ENCODE measurements around the gene CEACAM21. TPM values are rescaled to one million over a fixed set of nuclear protein-coding genes. Genes with fewer than 3 reads are reported as not detected.
A peak's percentile ranks its signal among the peaks of the same experiment; 100 is the strongest.

The CEACAM21 gene
- polyA plus RNA-seq: under 1 TPM; 0.24 to 0.66 TPM

GRCh38 chr19:41575998-41576397, at the start of gene CEACAM21:
Gene CEACAM21 (plus strand): TSS chr19:41576166. CDS start chr19:41576275, 109 bp downstream.
- H3K9me3 ChIP-seq (ENCODE audit: control insufficient read depth in 2 of 2, insufficient read depth in 1 of 2, low read depth in 1 of 2, low read length in 1 of 2): peaks cover 0 to 3% of the 10 kb centered on the region in 2 donors
- no peak within 1 kb of the TSS for H3K4me3 ChIP-seq (ENCODE audit: low read depth in 1 of 2, low read length in 2 of 2)
- 16 to 31% methylated on average over 4 of the region's 4 CpGs for WGBS, 2 donors
- no peaks in the 10 kb centered on the region for H3K36me3 ChIP-seq (ENCODE audit: control insufficient read depth in 2 of 2, insufficient read depth in 2 of 2, low read length in 1 of 2)
- no peaks in the 10 kb centered on the region for H3K27me3 ChIP-seq (ENCODE audit: control insufficient read depth in 1 of 2, insufficient read depth in 2 of 2, low read length in 2 of 2)
- H3K27ac ChIP-seq (ENCODE audit: low read depth in 2 of 2, low read length in 1 of 2): peak within 1 kb of the TSS in 1 of 2 donors; percentile 61
- H3K4me1 ChIP-seq (ENCODE audit: control insufficient read depth in 2 of 2, insufficient read depth in 2 of 2, low read length in 1 of 2): no peaks in the 10 kb centered on the region

DNA sequence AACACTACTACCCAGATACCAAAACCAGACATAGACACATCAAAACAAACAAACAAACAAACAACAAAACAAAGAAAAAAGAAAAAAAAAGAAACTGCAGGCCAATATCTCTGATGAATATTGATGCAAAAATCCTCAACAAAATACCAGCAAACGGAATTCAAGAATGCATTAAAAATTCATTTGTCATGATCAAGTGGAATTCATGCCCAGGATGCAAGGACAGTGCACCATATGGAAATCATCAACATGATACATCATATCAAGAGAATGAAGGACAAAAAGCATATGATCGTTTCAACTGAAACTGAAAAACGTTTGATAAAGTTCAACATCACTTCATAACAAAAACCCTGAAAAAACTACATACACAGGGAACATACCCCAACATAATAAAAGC, 48.9 kb upstream of the CEACAM21 start:
- H3K27me3 ChIP-seq (ENCODE audit: control insufficient read depth in 1 of 2, insufficient read depth in 2 of 2, low read length in 2 of 2): peaks cover 0 to 7% of the 10 kb centered on the region in 2 donors
- no peaks in the 10 kb centered on the region for H3K36me3 ChIP-seq (ENCODE audit: control insufficient read depth in 2 of 2, insufficient read depth in 2 of 2, low read length in 1 of 2)
- H3K9me3 ChIP-seq (ENCODE audit: control insufficient read depth in 2 of 2, insufficient read depth in 1 of 2, low read depth in 1 of 2, low read length in 1 of 2): no peaks in the 10 kb centered on the region
- H3K4me1 ChIP-seq (ENCODE audit: control insufficient read depth in 2 of 2, insufficient read depth in 2 of 2, low read length in 1 of 2): peaks cover 0 to 2% of the 10 kb centered on the region in 2 donors
- H3K27ac ChIP-seq (ENCODE audit: low read depth in 2 of 2, low read length in 1 of 2): no peak overlapping the region
- 39 to 47% methylated on average over 3 of the region's 3 CpGs for WGBS, 2 donors
- H3K4me3 ChIP-seq (ENCODE audit: low read depth in 1 of 2, low read length in 2 of 2): no peak overlapping the region

- Histone ChIP-seq H3K36me3 (ENCODE audit: control insufficient read depth in 2 of 2, insufficient read depth in 2 of 2, low read length in 1 of 2) (no peaks in the 10 kb centered on the region), H3K4me1 (ENCODE audit: control insufficient read depth in 2 of 2, insufficient read depth in 2 of 2, low read length in 1 of 2) (peaks cover 0 to 2% of the 10 kb centered on the region in 2 donors), H3K4me3 (ENCODE audit: low read depth in 1 of 2, low read length in 2 of 2) (no peak overlapping the region), H3K9me3 (ENCODE audit: control insufficient read depth in 2 of 2, insufficient read depth in 1 of 2, low read depth in 1 of 2, low read length in 1 of 2) (no peaks in the 10 kb centered on the region), H3K27ac (ENCODE audit: low read depth in 2 of 2, low read length in 1 of 2) (no peak overlapping the region), H3K27me3 (ENCODE audit: control insufficient read depth in 1 of 2, insufficient read depth in 2 of 2, low read length in 2 of 2) (peaks cover 0 to 6% of the 10 kb centered on the region in 2 donors)
- WGBS, 2 donors: 68 to 80% methylated on average over 2 of the region's 2 CpGs
Observed at GRCh38 chr19:41528106-41528505, 47.9 kb upstream of the CEACAM21 start.

- H3K9me3 ChIP-seq (ENCODE audit: control insufficient read depth in 2 of 2, insufficient read depth in 1 of 2, low read depth in 1 of 2, low read length in 1 of 2): no peaks in the 10 kb centered on the region
- 76 to 82% methylated on average over 4 of the region's 4 CpGs for WGBS, 2 donors
- H3K36me3 ChIP-seq (ENCODE audit: control insufficient read depth in 2 of 2, insufficient read depth in 2 of 2, low read length in 1 of 2): no peaks in the 10 kb centered on the region
- H3K4me1 ChIP-seq (ENCODE audit: control insufficient read depth in 2 of 2, insufficient read depth in 2 of 2, low read length in 1 of 2): peaks cover 0 to 2% of the 10 kb centered on the region in 2 donors
- no peak overlapping the region for H3K27ac ChIP-seq (ENCODE audit: low read depth in 2 of 2, low read length in 1 of 2)
- no peaks in the 10 kb centered on the region for H3K27me3 ChIP-seq (ENCODE audit: control insufficient read depth in 1 of 2, insufficient read depth in 2 of 2, low read length in 2 of 2)
- no peak overlapping the region for H3K4me3 ChIP-seq (ENCODE audit: low read depth in 1 of 2, low read length in 2 of 2)
Observed at GRCh38 chr19:41529484-41530183, 46.3 kb upstream of the CEACAM21 start.

- H3K9me3 ChIP-seq (ENCODE audit: control insufficient read depth in 2 of 2, insufficient read depth in 1 of 2, low read depth in 1 of 2, low read length in 1 of 2): no peaks in the 10 kb centered on the region
- H3K27me3 ChIP-seq (ENCODE audit: control insufficient read depth in 1 of 2, insufficient read depth in 2 of 2, low read length in 2 of 2): no peaks in the 10 kb centered on the region
- no peak overlapping the region for H3K27ac ChIP-seq (ENCODE audit: low read depth in 2 of 2, low read length in 1 of 2)
- 80 to 83% methylated on average over 4 of the region's 4 CpGs for WGBS, 2 donors
- peaks cover 0 to 2% of the 10 kb centered on the region in 2 donors for H3K4me1 ChIP-seq (ENCODE audit: control insufficient read depth in 2 of 2, insufficient read depth in 2 of 2, low read length in 1 of 2)
- no peaks in the 10 kb centered on the region for H3K36me3 ChIP-seq (ENCODE audit: control insufficient read depth in 2 of 2, insufficient read depth in 2 of 2, low read length in 1 of 2)
- H3K4me3 ChIP-seq (ENCODE audit: low read depth in 1 of 2, low read length in 2 of 2): no peak overlapping the region
Observed at GRCh38 chr19:41530184-41530534, 45.8 kb upstream of the CEACAM21 start.

GRCh38 chr19:41530761-41531301, 45.1 kb upstream of the CEACAM21 start:
- Histone ChIP-seq H3K27ac (ENCODE audit: low read depth in 2 of 2, low read length in 1 of 2) (no peak overlapping the region), H3K36me3 (ENCODE audit: control insufficient read depth in 2 of 2, insufficient read depth in 2 of 2, low read length in 1 of 2) (no peaks in the 10 kb centered on the region), H3K9me3 (ENCODE audit: control insufficient read depth in 2 of 2, insufficient read depth in 1 of 2, low read depth in 1 of 2, low read length in 1 of 2) (no peaks in the 10 kb centered on the region), H3K27me3 (ENCODE audit: control insufficient read depth in 1 of 2, insufficient read depth in 2 of 2, low read length in 2 of 2) (no peaks in the 10 kb centered on the region), H3K4me1 (ENCODE audit: control insufficient read depth in 2 of 2, insufficient read depth in 2 of 2, low read length in 1 of 2) (peaks cover 0 to 2% of the 10 kb centered on the region in 2 donors), H3K4me3 (ENCODE audit: low read depth in 1 of 2, low read length in 2 of 2) (no peak overlapping the region)
- WGBS, 2 donors: 41 to 50% methylated on average over 8 of the region's 8 CpGs

DNA sequence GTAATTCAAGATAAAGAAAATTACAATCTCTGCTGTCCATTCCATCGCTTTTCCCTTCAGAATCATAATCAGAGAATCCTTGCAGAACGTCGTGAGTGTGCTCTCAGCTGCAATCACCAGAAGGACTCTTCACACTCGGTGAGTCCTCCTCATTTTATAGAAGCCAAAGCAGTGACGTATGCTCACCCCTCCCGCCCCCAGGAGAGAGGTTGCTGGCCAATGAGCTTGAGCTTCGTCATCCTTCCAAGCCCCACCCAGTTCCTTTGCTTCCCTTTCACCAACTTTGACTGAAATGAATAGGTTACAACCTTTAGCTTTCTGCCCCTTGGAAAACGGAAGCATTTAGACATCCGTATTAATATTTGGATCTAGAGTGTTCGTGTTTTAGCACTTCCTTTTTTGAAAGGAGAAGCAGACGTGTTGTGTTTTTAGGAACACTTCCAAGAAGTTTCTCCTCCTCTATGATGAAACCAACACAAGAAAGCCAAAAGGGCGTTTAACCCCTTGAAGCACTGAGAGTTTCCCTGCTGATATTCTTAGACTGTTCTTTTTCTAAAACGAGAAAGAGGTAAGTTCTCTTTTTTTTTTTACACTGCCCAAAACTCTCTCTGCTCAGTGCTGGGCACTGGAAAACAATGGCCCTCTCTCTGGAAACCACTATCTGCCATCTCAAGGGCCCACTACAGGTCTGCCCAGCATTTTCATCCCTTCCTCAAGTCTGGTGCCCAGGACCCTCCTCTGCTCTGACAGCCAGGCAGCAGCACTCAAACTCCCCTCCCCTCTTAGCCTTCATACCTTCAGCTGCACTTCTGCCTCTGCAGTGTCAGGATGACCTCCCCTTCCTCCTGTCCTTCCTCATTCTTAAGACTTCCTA, 44.3 kb upstream of the CEACAM21 start:
- H3K27ac ChIP-seq (ENCODE audit: low read depth in 2 of 2, low read length in 1 of 2): no peak overlapping the region
- 24 to 27% methylated on average over 13 of the region's 13 CpGs for WGBS, 2 donors
- no peaks in the 10 kb centered on the region for H3K36me3 ChIP-seq (ENCODE audit: control insufficient read depth in 2 of 2, insufficient read depth in 2 of 2, low read length in 1 of 2)
- peaks cover 0 to 2% of the 10 kb centered on the region in 2 donors for H3K4me1 ChIP-seq (ENCODE audit: control insufficient read depth in 2 of 2, insufficient read depth in 2 of 2, low read length in 1 of 2)
- no peaks in the 10 kb centered on the region for H3K27me3 ChIP-seq (ENCODE audit: control insufficient read depth in 1 of 2, insufficient read depth in 2 of 2, low read length in 2 of 2)
- H3K9me3 ChIP-seq (ENCODE audit: control insufficient read depth in 2 of 2, insufficient read depth in 1 of 2, low read depth in 1 of 2, low read length in 1 of 2): no peaks in the 10 kb centered on the region
- no peak overlapping the region for H3K4me3 ChIP-seq (ENCODE audit: low read depth in 1 of 2, low read length in 2 of 2)

DNA sequence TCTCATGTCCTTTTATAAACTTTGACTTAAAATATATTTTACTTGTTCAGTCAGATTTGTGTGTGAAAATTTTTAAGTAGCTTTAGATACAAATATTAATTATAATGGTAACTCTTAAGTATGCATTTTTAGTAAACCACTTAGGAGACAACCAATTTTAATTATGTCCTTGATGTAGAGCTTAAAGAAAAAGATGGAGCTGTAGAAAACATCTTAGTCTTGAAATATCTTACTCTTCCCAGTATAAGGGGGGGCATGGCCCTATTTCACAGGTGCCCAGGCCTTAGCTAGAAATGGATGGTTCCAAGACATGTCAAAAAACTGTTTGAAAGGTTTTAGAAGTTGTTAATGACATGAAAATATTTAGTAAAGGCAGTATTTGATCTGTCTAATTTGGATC, 43.4 kb upstream of the CEACAM21 start:
- Histone ChIP-seq H3K27me3 (ENCODE audit: control insufficient read depth in 1 of 2, insufficient read depth in 2 of 2, low read length in 2 of 2) (no peaks in the 10 kb centered on the region), H3K9me3 (ENCODE audit: control insufficient read depth in 2 of 2, insufficient read depth in 1 of 2, low read depth in 1 of 2, low read length in 1 of 2) (no peaks in the 10 kb centered on the region), H3K4me1 (ENCODE audit: control insufficient read depth in 2 of 2, insufficient read depth in 2 of 2, low read length in 1 of 2) (peaks cover 0 to 2% of the 10 kb centered on the region in 2 donors), H3K4me3 (ENCODE audit: low read depth in 1 of 2, low read length in 2 of 2) (no peak overlapping the region), H3K36me3 (ENCODE audit: control insufficient read depth in 2 of 2, insufficient read depth in 2 of 2, low read length in 1 of 2) (no peaks in the 10 kb centered on the region), H3K27ac (ENCODE audit: low read depth in 2 of 2, low read length in 1 of 2) (no peak overlapping the region)

DNA sequence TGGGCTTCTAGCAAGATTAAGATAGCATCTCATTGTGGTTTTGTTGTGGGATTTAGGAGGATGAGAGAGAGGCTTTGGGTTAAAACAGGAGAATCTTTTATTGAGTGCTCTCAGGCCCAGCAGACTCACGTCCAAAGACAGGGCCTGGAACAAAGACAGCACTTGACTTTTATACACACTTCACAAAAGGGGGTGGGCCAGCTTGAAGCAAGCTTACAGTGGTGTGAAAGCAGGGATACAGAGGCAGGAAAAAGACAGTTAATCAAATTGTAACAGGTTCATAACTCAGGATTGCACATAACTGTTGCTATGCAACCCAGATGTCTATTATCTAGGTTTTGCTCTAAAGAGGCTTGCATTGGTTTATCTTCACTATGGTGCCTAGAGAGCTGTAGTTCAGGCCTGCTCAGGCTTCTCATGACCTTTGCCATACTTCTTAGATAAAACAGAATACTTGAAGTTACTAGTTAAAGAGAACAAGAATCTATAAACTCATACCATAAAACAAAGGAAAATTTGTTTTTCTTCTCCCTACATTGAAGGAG, 42.2 kb upstream of the CEACAM21 start:
- Histone ChIP-seq H3K4me1 (ENCODE audit: control insufficient read depth in 2 of 2, insufficient read depth in 2 of 2, low read length in 1 of 2) (peaks cover 0 to 2% of the 10 kb centered on the region in 2 donors), H3K9me3 (ENCODE audit: control insufficient read depth in 2 of 2, insufficient read depth in 1 of 2, low read depth in 1 of 2, low read length in 1 of 2) (no peaks in the 10 kb centered on the region), H3K36me3 (ENCODE audit: control insufficient read depth in 2 of 2, insufficient read depth in 2 of 2, low read length in 1 of 2) (no peaks in the 10 kb centered on the region), H3K4me3 (ENCODE audit: low read depth in 1 of 2, low read length in 2 of 2) (no peak overlapping the region), H3K27me3 (ENCODE audit: control insufficient read depth in 1 of 2, insufficient read depth in 2 of 2, low read length in 2 of 2) (no peaks in the 10 kb centered on the region), H3K27ac (ENCODE audit: low read depth in 2 of 2, low read length in 1 of 2) (no peak overlapping the region)
- 28 to 30% methylated on average over 1 of the region's 1 CpG for WGBS, 2 donors

Data from esophagus (tissue), 2 donors.